WTC11 (cell line): ENCODE data around the gene MYO5B. TPM values are rescaled to one million over a fixed set of nuclear protein-coding genes. Genes with fewer than 3 reads are reported as not detected.

Experiments
- ATAC-seq: fragments of 200-7000 bp; cut with Tn5 transposase; 2 replicates; pipeline ENCODE4 v1.10.0; 2021; ENCODE audit warnings: mild to moderate bottlenecking, moderate library complexity
- CTCF ChIA-PET: fragments of 300-600 bp; sonication (Branson Sonifier 250); formaldehyde crosslinking; loops from one replicate; lab custom pipeline; 2021; ENCODE audit warnings: antibody characterized with exemption; lab: Charles Lee
- POLR2A ChIA-PET: fragments of 350-600 bp; sonication (Branson Sonifier 250); formaldehyde crosslinking; loops from one replicate; lab custom pipeline; 2021; ENCODE audit warnings: antibody characterized with exemption; lab: Charles Lee
- DNase-seq: peaks from one replicate; pipeline ENCODE4 v3.0.0; 2021; ENCODE audit warnings: low spot score
- H3K27ac Mint-ChIP-seq: 2 replicates; pipeline ENCODE4 v1.8.0; 2021; ENCODE audit warnings: mixed read lengths
- H3K27me3 Mint-ChIP-seq: 2 replicates; pipeline ENCODE4 v1.8.0; 2021; ENCODE audit warnings: low read depth, mild to moderate bottlenecking, moderate library complexity, mixed read lengths
- H3K36me3 Mint-ChIP-seq: 2 replicates; pipeline ENCODE4 v1.8.0; 2021; ENCODE audit warnings: mixed read lengths
- H3K4me1 Mint-ChIP-seq: 2 replicates; pipeline ENCODE4 v1.8.0; 2022; ENCODE audit warnings: mixed read lengths
- H3K4me3 Mint-ChIP-seq: 2 replicates; pipeline ENCODE4 v1.8.0; 2021; ENCODE audit warnings: mild to moderate bottlenecking, moderate library complexity, mixed read lengths
- H3K9me3 Mint-ChIP-seq: 2 replicates; pipeline ENCODE4 v1.8.0; 2021; ENCODE audit warnings: mixed read lengths
- ATF3 ChIP-seq: sonication (generic); formaldehyde crosslinking; conservative IDR thresholded peaks from 2 replicates; pipeline ENCODE4 v1.8.1; 2022; ENCODE audit warnings: mild to moderate bottlenecking, missing genetic modification reagents
- CREB1 ChIP-seq: sonication (generic); formaldehyde crosslinking; IDR thresholded peaks from 2 replicates; pipeline ENCODE4 v1.8.0; 2023; ENCODE audit warnings: mild to moderate bottlenecking, missing genetic modification reagents
- CREM ChIP-seq: sonication (generic); formaldehyde crosslinking; IDR thresholded peaks from 2 replicates; pipeline ENCODE4 v1.8.1; 2022; ENCODE audit warnings: mild to moderate bottlenecking, missing genetic modification reagents, moderate library complexity
- GABPB1 ChIP-seq: sonication (generic); formaldehyde crosslinking; IDR thresholded peaks from 2 replicates; pipeline ENCODE4 v1.8.1; 2023; ENCODE audit warnings: mild to moderate bottlenecking, missing genetic modification reagents
- GTF2I ChIP-seq: fragments of 250-450 bp; sonication (Bioruptor Pico); conservative IDR thresholded peaks from 2 replicates; pipeline ENCODE4 v1.4.0; 2021; ENCODE audit warnings: mild to moderate bottlenecking
- MYBL2 ChIP-seq: sonication (generic); formaldehyde crosslinking; IDR thresholded peaks from 2 replicates; pipeline ENCODE4 v1.8.1; 2023; ENCODE audit warnings: mild to moderate bottlenecking, moderate library complexity, missing genetic modification reagents
- NFATC4 ChIP-seq: fragments of 250-450 bp; sonication (Bioruptor Pico); IDR thresholded peaks from 2 replicates; pipeline ENCODE4 v1.9.0; 2021; ENCODE audit warnings: mild to moderate bottlenecking
- PRRX2 ChIP-seq: fragments of 250-450 bp; sonication (Bioruptor Pico); IDR thresholded peaks from 2 replicates; pipeline ENCODE4 v1.8.0; 2021; ENCODE audit warnings: mild to moderate bottlenecking
- SMAD4 ChIP-seq: sonication (generic); formaldehyde crosslinking; IDR thresholded peaks from 2 replicates; pipeline ENCODE4 v1.8.0; 2022; ENCODE audit warnings: mild to moderate bottlenecking, missing genetic modification reagents
- SOX15 ChIP-seq: fragments of 250-450 bp; sonication (Bioruptor Pico); IDR thresholded peaks from 2 replicates; pipeline ENCODE4 v1.9.0; 2021; ENCODE audit warnings: mild to moderate bottlenecking
- STAT6 ChIP-seq: sonication (generic); formaldehyde crosslinking; conservative IDR thresholded peaks from 2 replicates; pipeline ENCODE4 v1.8.1; 2023; ENCODE audit warnings: mild to moderate bottlenecking, low read depth, missing genetic modification reagents, moderate library complexity
- ZNF232 ChIP-seq: sonication (generic); formaldehyde crosslinking; IDR thresholded peaks from 2 replicates; pipeline ENCODE4 v1.8.0; 2022; ENCODE audit warnings: mild to moderate bottlenecking, missing genetic modification reagents
- ZNF263 ChIP-seq: sonication (generic); formaldehyde crosslinking; IDR thresholded peaks from 2 replicates; pipeline ENCODE4 v1.8.1; 2022; ENCODE audit warnings: low read depth, mild to moderate bottlenecking, moderate library complexity, missing genetic modification reagents
- ZNF532 ChIP-seq: fragments of 250-450 bp; sonication (Bioruptor Pico); IDR thresholded peaks from 2 replicates; pipeline ENCODE4 v1.9.0; 2021; ENCODE audit warnings: mild to moderate bottlenecking, borderline replicate concordance
- total RNA-seq: library from RNA; stranded (reverse); gene quantifications from 3 replicates; pipeline ENCODE4 v1.2.3, GENCODE V29; 2021
- TF ChIP-seq, protein P1 (sequence below): sonication (generic); formaldehyde crosslinking; IDR thresholded peaks from 2 replicates; pipeline ENCODE4 v1.8.1; 2022; ENCODE audit warnings: mild to moderate bottlenecking, missing genetic modification reagents, moderate library complexity, borderline replicate concordance
- TF ChIP-seq, protein P2 (sequence below): fragments of 200-600 bp; IDR thresholded peaks from 2 replicates; pipeline ENCODE4 v1.8.0; 2022; ENCODE audit warnings: antibody characterized with exemption
- TF ChIP-seq, protein P3 (sequence below): sonication (generic); formaldehyde crosslinking; IDR thresholded peaks from 2 replicates; pipeline ENCODE4 v1.8.1; 2022; ENCODE audit warnings: mild to moderate bottlenecking, moderate library complexity, missing genetic modification reagents
- TF ChIP-seq, protein P4 (sequence below): sonication (generic); formaldehyde crosslinking; IDR thresholded peaks from 2 replicates; pipeline ENCODE4 v1.8.1; 2023; ENCODE audit warnings: mild to moderate bottlenecking, missing genetic modification reagents, borderline replicate concordance

The MYO5B gene
- total RNA-seq, 1 experiment from 2014 or later, result 8.7 TPM

DNA sequence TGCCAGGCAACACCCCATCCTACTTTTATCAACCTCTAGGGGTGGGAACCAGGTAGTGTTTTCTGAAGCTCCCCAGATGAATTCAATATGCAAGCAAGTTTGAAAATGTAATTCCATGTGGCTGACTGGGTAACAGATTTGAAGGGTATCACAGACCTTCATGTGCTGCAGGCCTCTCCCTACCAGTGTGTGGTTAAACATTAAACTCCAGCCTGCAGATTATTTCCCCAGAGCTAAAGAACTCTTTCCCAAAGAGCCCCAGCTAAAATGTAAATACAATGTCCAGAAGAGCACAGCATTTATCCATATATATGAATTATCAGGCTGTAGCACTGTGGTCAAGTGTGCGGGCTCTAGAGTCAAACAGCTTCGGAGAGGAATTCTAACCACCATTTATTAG is 134.1 kb downstream of the MYO5B start (continued):
- TF ChIP-seq ZNF532 (no peak), SMAD4 (no peak), GTF2I (CRISPR knock-in tag) (no peak), STAT6 (CRISPR knock-in tag) (no peak), ZNF232 (CRISPR knock-in tag) (no peak)

DNA sequence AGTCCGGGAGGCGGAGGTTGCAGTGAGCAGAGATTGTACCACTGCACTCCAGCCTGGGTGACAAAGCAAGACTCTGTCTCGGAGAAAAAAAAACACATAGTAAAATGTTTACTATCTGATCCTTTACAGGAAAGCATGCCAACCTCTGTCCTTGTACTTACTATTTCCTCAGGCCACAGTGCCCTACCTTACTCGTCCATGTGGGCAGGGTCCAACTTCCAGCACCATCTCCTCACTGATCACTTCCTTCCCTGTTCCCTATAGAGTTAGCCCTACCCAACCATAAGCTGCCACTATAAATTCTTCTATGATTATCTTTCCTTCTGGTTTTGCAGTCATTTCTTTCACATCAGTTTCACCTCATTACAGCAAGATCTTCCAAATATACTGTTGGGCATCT is 136.2 kb downstream of the MYO5B start:
- H3K27me3 Mint-ChIP-seq, result no peaks in the 10 kb centered on the region; the same call in 1 of the 2 replicates
- CTCF ChIA-PET, result no interaction called here
- ATAC-seq, result no peak
- DNase-seq, result no peak
- no peak overlapping the region for H3K4me3 Mint-ChIP-seq
- POLR2A ChIA-PET, result no interaction called here
- H3K36me3 Mint-ChIP-seq, result no peaks in the 10 kb centered on the region
- peaks cover 3% of the 10 kb centered on the region; the same call in 1 of the 2 replicates for H3K4me1 Mint-ChIP-seq
- no peaks in the 10 kb centered on the region for H3K9me3 Mint-ChIP-seq
- no peak overlapping the region for H3K27ac Mint-ChIP-seq
- no peak for TF ChIP-seq MYBL2 (CRISPR knock-in tag)
- no peak for TF ChIP-seq CREM (CRISPR knock-in tag)
- TF ChIP-seq, protein P1, sequence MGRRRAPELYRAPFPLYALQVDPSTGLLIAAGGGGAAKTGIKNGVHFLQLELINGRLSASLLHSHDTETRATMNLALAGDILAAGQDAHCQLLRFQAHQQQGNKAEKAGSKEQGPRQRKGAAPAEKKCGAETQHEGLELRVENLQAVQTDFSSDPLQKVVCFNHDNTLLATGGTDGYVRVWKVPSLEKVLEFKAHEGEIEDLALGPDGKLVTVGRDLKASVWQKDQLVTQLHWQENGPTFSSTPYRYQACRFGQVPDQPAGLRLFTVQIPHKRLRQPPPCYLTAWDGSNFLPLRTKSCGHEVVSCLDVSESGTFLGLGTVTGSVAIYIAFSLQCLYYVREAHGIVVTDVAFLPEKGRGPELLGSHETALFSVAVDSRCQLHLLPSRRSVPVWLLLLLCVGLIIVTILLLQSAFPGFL (CRISPR knock-in tag), result no peak
- TF ChIP-seq NFATC4, result no peak
- TF ChIP-seq ZNF263 (CRISPR knock-in tag), result no peak
- TF ChIP-seq CREB1 (CRISPR knock-in tag), result no peak
- no peak for TF ChIP-seq SOX15 (CRISPR knock-in tag)
- no peak for TF ChIP-seq ATF3 (CRISPR knock-in tag)

GRCh38 chr18:50057009-50057408 is 137.9 kb downstream of the MYO5B start:
- ATAC-seq, result no peak
- POLR2A ChIA-PET, result no interaction called here
- H3K27me3 Mint-ChIP-seq, result no peaks in the 10 kb centered on the region; the same call in 1 of the 2 replicates
- H3K36me3 Mint-ChIP-seq, result no peaks in the 10 kb centered on the region
- H3K9me3 Mint-ChIP-seq, result no peaks in the 10 kb centered on the region
- TF ChIP-seq GTF2I (CRISPR knock-in tag) (no peak), ATF3 (CRISPR knock-in tag) (no peak), GABPB1 (CRISPR knock-in tag) (no peak), PRRX2 (CRISPR knock-in tag) (no peak)
- TF ChIP-seq, protein P2, sequence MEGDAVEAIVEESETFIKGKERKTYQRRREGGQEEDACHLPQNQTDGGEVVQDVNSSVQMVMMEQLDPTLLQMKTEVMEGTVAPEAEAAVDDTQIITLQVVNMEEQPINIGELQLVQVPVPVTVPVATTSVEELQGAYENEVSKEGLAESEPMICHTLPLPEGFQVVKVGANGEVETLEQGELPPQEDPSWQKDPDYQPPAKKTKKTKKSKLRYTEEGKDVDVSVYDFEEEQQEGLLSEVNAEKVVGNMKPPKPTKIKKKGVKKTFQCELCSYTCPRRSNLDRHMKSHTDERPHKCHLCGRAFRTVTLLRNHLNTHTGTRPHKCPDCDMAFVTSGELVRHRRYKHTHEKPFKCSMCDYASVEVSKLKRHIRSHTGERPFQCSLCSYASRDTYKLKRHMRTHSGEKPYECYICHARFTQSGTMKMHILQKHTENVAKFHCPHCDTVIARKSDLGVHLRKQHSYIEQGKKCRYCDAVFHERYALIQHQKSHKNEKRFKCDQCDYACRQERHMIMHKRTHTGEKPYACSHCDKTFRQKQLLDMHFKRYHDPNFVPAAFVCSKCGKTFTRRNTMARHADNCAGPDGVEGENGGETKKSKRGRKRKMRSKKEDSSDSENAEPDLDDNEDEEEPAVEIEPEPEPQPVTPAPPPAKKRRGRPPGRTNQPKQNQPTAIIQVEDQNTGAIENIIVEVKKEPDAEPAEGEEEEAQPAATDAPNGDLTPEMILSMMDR, result no peak
- TF ChIP-seq, protein P3, sequence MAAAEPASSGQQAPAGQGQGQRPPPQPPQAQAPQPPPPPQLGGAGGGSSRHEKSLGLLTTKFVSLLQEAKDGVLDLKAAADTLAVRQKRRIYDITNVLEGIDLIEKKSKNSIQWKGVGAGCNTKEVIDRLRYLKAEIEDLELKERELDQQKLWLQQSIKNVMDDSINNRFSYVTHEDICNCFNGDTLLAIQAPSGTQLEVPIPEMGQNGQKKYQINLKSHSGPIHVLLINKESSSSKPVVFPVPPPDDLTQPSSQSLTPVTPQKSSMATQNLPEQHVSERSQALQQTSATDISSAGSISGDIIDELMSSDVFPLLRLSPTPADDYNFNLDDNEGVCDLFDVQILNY, result no peak
- TF ChIP-seq, protein P4, sequence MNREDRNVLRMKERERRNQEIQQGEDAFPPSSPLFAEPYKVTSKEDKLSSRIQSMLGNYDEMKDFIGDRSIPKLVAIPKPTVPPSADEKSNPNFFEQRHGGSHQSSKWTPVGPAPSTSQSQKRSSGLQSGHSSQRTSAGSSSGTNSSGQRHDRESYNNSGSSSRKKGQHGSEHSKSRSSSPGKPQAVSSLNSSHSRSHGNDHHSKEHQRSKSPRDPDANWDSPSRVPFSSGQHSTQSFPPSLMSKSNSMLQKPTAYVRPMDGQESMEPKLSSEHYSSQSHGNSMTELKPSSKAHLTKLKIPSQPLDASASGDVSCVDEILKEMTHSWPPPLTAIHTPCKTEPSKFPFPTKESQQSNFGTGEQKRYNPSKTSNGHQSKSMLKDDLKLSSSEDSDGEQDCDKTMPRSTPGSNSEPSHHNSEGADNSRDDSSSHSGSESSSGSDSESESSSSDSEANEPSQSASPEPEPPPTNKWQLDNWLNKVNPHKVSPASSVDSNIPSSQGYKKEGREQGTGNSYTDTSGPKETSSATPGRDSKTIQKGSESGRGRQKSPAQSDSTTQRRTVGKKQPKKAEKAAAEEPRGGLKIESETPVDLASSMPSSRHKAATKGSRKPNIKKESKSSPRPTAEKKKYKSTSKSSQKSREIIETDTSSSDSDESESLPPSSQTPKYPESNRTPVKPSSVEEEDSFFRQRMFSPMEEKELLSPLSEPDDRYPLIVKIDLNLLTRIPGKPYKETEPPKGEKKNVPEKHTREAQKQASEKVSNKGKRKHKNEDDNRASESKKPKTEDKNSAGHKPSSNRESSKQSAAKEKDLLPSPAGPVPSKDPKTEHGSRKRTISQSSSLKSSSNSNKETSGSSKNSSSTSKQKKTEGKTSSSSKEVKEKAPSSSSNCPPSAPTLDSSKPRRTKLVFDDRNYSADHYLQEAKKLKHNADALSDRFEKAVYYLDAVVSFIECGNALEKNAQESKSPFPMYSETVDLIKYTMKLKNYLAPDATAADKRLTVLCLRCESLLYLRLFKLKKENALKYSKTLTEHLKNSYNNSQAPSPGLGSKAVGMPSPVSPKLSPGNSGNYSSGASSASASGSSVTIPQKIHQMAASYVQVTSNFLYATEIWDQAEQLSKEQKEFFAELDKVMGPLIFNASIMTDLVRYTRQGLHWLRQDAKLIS, result no peak
- TF ChIP-seq, all 79 proteins: peak for 0
- H3K27ac Mint-ChIP-seq, result no peak overlapping the region
- no peaks in the 10 kb centered on the region for H3K4me1 Mint-ChIP-seq
- H3K4me3 Mint-ChIP-seq, result no peak overlapping the region
- CTCF ChIA-PET, result interaction anchor here (1.5 to 2.1 kb wide), 3 partner anchors 13 to 147 kb away, joined by 5 to 20 read pairs (median 9); partner anchors contain the start of gene MYO5B
- no peak for DNase-seq
